Activated CD8-positive, alpha-beta memory T cell treated with anti-CD3 and anti-CD28 coated beads for 1 hour (primary cell): ENCODE data around the gene OGDHL.
"Not testable (repeated sequence)": the region's sequence is repeated elsewhere in the genome, so short reads cannot be mapped to it uniquely, and the experiment has no call there.

Experiments used
- DNase-seq, 2 donors: peaks; one replicate each; pipeline ENCODE4 v3.0.0-alpha.2; 2020; ENCODE audit warnings: low read depth in 1 of 2; ENCODE audit errors: extremely low read depth in 1 of 2

Gene OGDHL

GRCh38 chr10:49761789-49762565 lies at the start of gene OGDHL:
Gene OGDHL, minus strand, starts transcription at chr10:49762323. Its CDS starts 3,731 bp downstream, at chr10:49758592.
- DNase-seq: peak in 1 of 2 donors; percentile 16

- DNase-seq: no peak
Observed at GRCh38 chr10:49803988-49804387, 41.9 kb upstream of the OGDHL start.

- no peak for DNase-seq
Observed at GRCh38 chr10:49798275-49798674, 36.2 kb upstream of the OGDHL start.

GRCh38 chr10:49791100-49791499 lies 29.0 kb upstream of the OGDHL start:
- no peak for DNase-seq

- DNase-seq: no peak
Observed at GRCh38 chr10:49784681-49785080, 22.6 kb upstream of the OGDHL start.

GRCh38 chr10:49783645-49784044 lies 21.5 kb upstream of the OGDHL start:
- no peak for DNase-seq

GRCh38 chr10:49781247-49781646 lies 19.1 kb upstream of the OGDHL start:
- no peak for DNase-seq

- DNase-seq: no peak
Observed at GRCh38 chr10:49778197-49778596, 16.1 kb upstream of the OGDHL start.

GRCh38 chr10:49776851-49777250 lies 14.7 kb upstream of the OGDHL start:
- no peak for DNase-seq

GRCh38 chr10:49775014-49775413 lies 12.9 kb upstream of the OGDHL start:
- no peak for DNase-seq

- DNase-seq: not testable (repeated sequence)
Observed at GRCh38 chr10:49772944-49773343, 10.8 kb upstream of the OGDHL start.

- not testable (repeated sequence) for DNase-seq
Observed at GRCh38 chr10:49771046-49771445, 8.9 kb upstream of the OGDHL start.

GRCh38 chr10:49769692-49770091 lies 7.6 kb upstream of the OGDHL start:
- no peak for DNase-seq

GRCh38 chr10:49768731-49769130 lies 6.6 kb upstream of the OGDHL start:
- no peak for DNase-seq

- DNase-seq: no peak
Observed at GRCh38 chr10:49768329-49768728, 6.2 kb upstream of the OGDHL start.

- no peak for DNase-seq
Observed at GRCh38 chr10:49767752-49768151, 5.6 kb upstream of the OGDHL start.

GRCh38 chr10:49766484-49766883 lies 4.4 kb upstream of the OGDHL start:
- no peak for DNase-seq

GRCh38 chr10:49762566-49762877 lies 399 bp upstream of the OGDHL start:
- no peak for DNase-seq

GRCh38 chr10:49761201-49761788 lies 828 bp downstream of the OGDHL start:
- no peak for DNase-seq

GRCh38 chr10:49760789-49761188 lies 1.3 kb downstream of the OGDHL start:
- DNase-seq: no peak

- DNase-seq: no peak
Observed at GRCh38 chr10:49759787-49760551, 2.2 kb downstream of the OGDHL start.
